Left ventricle myocardium inferior (tissue), 1 donor: Measurements from ENCODE around the gene EFNA1. TPM values are rescaled to one million over a fixed set of nuclear protein-coding genes. Genes with fewer than 3 reads are reported as not detected.

Experiments
- DNase-seq: peaks from one replicate; pipeline ENCODE4 v3.0.0-alpha.2; 2020
- H3K27ac ChIP-seq: fragments of 200-600 bp; replicated peaks from 2 replicates; pipeline ENCODE4 v1.8.0; 2021
- H3K27me3 ChIP-seq: fragments of 200-600 bp; 2 replicates; pipeline ENCODE4 v1.8.0; 2021; ENCODE audit warnings: low read depth
- H3K36me3 ChIP-seq: fragments of 200-600 bp; 2 replicates; pipeline ENCODE4 v1.8.0; 2021
- H3K4me1 ChIP-seq: fragments of 200-600 bp; 2 replicates; pipeline ENCODE4 v1.8.0; 2021
- H3K4me3 ChIP-seq: fragments of 200-600 bp; 2 replicates; pipeline ENCODE4 v1.8.0; 2021; ENCODE audit warnings: mild to moderate bottlenecking, moderate library complexity
- H3K9me3 ChIP-seq: fragments of 200-600 bp; replicated peaks from 2 replicates; pipeline ENCODE4 v1.8.0; 2021
- intact Hi-C: fragments of 100-400 bp; cut with micrococcal nuclease; formaldehyde crosslinking; loops from one replicate; pipeline ENCODE4 v1.11.0; 2022
- total RNA-seq: library from RNA; stranded (reverse); fragmentation: NEBNext Ultra II Directional; extraction: Animal tissue kit (Norgen Biotek cat#: 25700); gene quantifications from one replicate; pipeline ENCODE4 v1.2.1, GENCODE V29; 2021
- TF ChIP-seq, protein P1 (sequence below): fragments of 200-600 bp; IDR thresholded peaks from 2 replicates; pipeline ENCODE4 v1.8.0; 2021; ENCODE audit warnings: antibody characterized with exemption, mild to moderate bottlenecking, borderline replicate concordance
- donor health status: DM: no; HTN: yes; CAD: no; lungs with severe emphysema.

Gene EFNA1
- total RNA-seq, 1 donor from 2014 or later: 42.9 TPM

DNA sequence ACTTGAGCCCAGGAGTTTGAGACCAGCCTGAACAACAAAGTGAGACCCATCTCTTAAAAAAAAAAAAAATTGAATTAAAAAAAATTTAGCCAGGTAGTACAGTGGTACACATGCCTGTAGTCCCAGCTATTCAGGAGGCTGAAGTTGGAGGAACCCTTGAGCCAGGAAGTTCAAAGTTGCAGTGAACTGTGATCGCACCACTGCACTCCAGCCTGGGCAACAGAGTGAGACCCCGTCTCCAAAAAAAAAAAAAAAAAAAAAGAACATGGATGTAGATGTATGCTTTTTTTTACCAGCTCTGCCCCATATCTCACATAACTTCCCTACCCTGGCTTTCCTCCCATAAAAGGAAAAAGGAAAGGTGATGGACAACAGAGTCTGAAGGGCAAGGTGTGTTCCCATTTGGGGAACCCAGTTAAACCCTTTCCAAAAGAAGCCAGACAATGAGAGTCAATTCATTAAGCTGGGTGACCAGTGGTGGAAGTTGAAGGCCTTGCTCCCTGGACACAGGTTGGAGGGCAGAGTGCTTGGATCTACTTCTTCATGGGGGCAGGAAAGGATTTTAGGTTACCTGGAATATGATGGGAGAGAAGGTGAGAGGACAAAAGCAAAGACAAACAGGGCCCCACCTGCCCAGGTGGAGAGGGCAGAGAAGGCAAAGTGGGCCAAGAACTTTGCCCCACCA, 42.6 kb downstream of the EFNA1 start:
- DNase-seq: no peak
- no peaks in the 10 kb centered on the region for H3K9me3 ChIP-seq
- peaks cover 18% of the 10 kb centered on the region for H3K27me3 ChIP-seq
- peaks cover 66% of the 10 kb centered on the region for H3K4me1 ChIP-seq
- H3K4me3 ChIP-seq: no peak overlapping the region
- H3K36me3 ChIP-seq: peaks cover 23% of the 10 kb centered on the region
- intact Hi-C loops: no loop called here
- H3K27ac ChIP-seq: no peak overlapping the region
- TF ChIP-seq, protein P1, sequence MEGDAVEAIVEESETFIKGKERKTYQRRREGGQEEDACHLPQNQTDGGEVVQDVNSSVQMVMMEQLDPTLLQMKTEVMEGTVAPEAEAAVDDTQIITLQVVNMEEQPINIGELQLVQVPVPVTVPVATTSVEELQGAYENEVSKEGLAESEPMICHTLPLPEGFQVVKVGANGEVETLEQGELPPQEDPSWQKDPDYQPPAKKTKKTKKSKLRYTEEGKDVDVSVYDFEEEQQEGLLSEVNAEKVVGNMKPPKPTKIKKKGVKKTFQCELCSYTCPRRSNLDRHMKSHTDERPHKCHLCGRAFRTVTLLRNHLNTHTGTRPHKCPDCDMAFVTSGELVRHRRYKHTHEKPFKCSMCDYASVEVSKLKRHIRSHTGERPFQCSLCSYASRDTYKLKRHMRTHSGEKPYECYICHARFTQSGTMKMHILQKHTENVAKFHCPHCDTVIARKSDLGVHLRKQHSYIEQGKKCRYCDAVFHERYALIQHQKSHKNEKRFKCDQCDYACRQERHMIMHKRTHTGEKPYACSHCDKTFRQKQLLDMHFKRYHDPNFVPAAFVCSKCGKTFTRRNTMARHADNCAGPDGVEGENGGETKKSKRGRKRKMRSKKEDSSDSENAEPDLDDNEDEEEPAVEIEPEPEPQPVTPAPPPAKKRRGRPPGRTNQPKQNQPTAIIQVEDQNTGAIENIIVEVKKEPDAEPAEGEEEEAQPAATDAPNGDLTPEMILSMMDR: no peak

DNA sequence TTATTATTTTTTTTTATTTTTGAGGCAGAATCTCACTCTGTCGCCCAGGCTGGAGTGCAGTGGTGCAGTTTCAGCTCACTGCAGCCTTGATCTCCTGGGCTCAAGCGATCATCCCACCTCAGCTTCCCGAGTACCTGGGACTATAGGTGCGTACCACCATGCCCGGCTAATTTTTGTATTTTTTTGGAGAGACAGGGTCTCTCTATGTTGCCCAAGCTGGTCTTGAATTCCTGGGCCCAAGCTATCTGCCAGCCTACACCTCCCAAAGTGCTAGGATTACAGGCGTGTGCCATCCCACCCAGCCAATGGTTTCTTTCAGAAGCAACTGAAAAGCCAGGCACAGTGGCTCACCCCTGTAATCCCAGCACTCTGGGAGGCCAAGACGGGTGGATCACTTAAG, 43.1 kb downstream of the EFNA1 start:
- DNase-seq: no peak
- Histone ChIP-seq H3K27me3 (peaks cover 24% of the 10 kb centered on the region), H3K4me1 (peaks cover 60% of the 10 kb centered on the region), H3K36me3 (peaks cover 23% of the 10 kb centered on the region), H3K27ac (no peak overlapping the region), H3K4me3 (no peak overlapping the region), H3K9me3 (no peaks in the 10 kb centered on the region)
- TF ChIP-seq, protein P1: no peak
- intact Hi-C loops: no loop called here

DNA sequence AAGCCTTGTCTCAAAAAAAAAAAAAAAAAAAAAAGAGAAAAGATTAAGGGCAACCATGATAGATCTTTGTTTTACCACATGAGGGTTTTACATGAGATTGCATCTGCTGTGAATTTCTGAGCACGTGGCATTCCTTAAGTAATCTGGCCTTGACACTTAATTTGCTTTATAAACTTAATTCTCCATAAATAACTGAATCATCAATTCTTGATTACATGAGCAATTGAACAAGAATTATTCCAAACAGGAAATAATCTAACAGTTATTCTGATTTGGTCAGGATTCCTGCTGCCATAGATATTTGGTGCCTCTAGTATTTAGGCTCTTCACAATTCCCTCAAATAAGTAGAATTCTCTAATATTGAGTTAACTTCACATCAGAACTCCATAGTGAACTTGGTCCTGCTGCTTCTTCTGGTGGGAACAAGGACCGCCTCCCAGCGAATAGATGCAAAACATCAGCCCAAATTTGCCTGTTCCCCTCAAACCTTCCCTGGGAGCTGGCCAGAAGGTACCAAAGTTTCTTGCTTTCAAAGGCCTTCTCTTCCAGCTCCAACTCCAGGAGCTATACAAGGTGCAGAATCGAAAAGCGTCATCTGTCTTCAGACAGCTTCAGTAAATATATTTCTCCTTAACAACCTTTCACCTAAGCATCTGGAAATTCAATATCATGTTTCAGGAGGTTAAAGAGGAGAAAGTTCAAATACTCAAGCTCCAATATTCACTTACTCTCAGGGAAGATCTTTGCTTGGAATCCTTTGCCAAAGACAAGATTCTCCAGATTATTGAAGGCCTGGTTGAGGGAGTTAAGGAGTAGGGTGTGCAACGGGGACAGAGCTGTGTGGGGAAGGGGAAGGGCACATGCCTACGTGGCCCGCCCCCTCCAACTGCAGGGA, 44.4 kb downstream of the EFNA1 start:
- Histone ChIP-seq H3K27me3 (peaks cover 27% of the 10 kb centered on the region), H3K27ac (peak overlapping the region; percentile 96), H3K36me3 (peaks cover 23% of the 10 kb centered on the region), H3K9me3 (no peaks in the 10 kb centered on the region), H3K4me1 (peaks cover 52% of the 10 kb centered on the region), H3K4me3 (peak overlapping the region; percentile 93)
- intact Hi-C loops: no loop called here
- DNase-seq: no peak
- TF ChIP-seq, protein P1: no peak

DNA sequence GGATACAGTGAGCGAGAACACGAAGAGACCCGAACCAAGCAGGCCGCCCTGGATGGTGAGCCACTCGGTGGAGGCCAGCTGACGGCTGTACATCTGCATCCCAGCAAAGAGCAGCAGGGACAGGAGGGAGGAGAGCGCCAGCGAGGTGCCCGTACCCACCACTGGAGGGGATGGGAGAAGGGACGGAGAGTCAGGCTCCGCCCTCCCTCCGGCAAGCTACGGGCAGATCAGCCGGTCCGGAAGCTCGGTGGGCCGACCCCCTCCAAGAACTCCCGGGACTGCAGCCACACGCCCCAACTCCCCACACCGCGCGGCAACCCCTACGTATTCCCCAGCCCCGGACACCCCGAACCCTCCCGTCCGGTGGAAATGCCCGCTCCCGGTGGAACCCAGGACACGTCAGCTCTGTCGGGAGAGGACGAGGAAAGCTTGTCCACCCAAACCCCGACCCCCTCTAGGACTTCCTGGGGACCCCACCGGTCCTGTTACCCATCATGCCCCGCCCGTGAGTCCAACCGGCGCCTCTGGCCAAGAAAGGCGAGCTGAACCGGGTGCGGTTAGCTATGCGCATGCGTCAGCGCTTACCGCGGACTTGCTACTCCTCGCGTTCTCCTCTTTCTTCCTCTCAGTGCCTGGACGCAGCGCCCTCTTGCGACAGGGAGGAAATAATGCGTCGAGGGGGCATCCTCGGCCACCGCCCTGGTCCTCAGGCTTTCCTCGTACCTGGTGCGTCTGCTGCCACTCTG, 45.2 kb downstream of the EFNA1 start, which contains the start of gene KRTCAP2:
Gene KRTCAP2 (minus strand): TSS at position 573 of the 746 bp plus-strand sequence. CDS start 80 bp downstream, at position 493.
- intact Hi-C loops: no loop called here
- Histone ChIP-seq H3K36me3 (peaks cover 23% of the 10 kb centered on the region), H3K27ac (peak within 1 kb of the TSS; percentile 96), H3K9me3 (no peaks in the 10 kb centered on the region), H3K27me3 (peaks cover 27% of the 10 kb centered on the region), H3K4me3 (peak within 1 kb of the TSS; percentile 93), H3K4me1 (peaks cover 44% of the 10 kb centered on the region)
- DNase-seq: peak; percentile 94
- TF ChIP-seq, protein P1: peak; percentile 97
